T-helper 9 cell (primary cell): ENCODE data around the gene ZFYVE21.
A peak's percentile ranks its signal among the peaks of the same experiment; 100 is the strongest.
"Not testable (repeated sequence)": the region's sequence is repeated elsewhere in the genome, so short reads cannot be mapped to it uniquely, and the experiment has no call there.

Source experiments
- DNase-seq: peaks from one replicate; pipeline ENCODE4 v3.0.0-alpha.2; 2020
- total RNA-seq, 2 donors: gene quantifications; one replicate each; lab custom pipeline; 2026; lab: John Stamatoyannopoulos, UW

ZFYVE21 gene
- 3.1 to 13.5 reads per million in 2 donors for total RNA-seq

DNA sequence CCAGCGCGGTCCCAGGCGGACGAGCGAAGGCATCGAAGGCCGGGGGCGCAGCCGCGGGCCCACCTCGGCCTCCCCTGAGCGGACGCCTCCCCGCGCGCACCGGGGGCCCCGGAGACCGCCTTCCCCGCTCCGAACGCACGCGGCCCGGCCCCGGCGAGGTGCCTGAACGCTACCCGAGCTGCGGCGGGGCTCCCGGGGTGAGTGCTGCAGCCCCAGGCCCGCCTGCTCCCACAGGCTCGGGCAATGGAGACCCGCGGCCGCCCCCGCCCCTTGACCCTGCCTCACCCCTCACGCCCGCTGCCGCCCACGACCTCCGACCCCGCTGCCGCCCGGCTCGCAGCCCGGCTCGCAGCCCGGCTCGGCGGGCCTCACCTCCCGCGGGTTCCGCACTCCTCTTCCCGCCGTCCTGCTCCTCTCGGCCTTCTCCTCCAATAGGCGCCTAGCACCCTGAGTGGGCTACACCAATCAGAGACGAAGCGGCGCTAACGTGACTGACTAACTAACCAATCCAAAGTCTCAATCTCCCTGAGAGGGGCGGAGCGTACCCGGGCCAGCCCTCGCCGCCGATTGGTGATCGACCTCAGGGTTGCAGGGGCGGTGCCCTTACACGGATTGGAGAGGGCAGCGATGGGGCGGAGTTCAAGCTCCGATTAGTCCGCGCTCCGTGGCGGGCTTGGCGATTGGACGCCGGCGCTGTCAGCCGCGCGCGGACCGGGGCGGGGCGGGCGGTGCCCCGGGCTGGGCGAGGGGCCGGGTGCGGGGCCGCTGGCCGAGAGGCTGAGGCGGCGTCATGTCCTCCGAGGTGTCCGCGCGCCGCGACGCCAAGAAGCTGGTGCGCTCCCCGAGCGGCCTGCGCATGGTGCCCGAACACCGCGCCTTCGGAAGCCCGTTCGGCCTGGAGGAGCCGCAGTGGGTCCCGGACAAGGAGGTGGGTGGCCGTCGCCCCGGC lies at the start of gene ZFYVE21, which contains the start of gene XRCC3:
TSS of gene ZFYVE21 (plus strand) at position 759 of the 949 bp plus-strand sequence. CDS start at position 791, 32 bp downstream.
TSS of gene XRCC3 (minus strand) at position 400 of the 949 bp plus-strand sequence. CDS start 4,364 bp downstream, outside the sequence.
- DNase-seq: peak; percentile 98

DNA sequence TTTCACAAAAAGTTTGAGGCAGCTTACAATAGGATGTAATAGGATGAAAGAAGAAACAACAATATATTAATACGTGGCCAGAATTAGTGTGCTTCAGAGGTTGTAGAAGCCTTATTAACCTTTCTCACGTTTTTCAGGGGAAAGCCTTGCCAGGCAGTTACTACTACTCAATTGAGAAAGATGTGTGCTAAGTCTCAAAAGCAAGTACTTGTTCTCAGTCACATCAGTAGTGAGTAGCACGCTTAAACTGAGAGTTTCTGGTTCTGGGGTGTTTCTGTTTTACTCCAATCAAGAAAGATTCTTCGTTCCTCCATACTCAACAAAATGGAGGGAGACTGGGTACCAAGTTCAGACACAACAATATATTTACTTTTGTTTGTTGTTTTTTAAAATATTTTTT lies 47.9 kb upstream of the ZFYVE21 start:
- no peak for DNase-seq

DNA sequence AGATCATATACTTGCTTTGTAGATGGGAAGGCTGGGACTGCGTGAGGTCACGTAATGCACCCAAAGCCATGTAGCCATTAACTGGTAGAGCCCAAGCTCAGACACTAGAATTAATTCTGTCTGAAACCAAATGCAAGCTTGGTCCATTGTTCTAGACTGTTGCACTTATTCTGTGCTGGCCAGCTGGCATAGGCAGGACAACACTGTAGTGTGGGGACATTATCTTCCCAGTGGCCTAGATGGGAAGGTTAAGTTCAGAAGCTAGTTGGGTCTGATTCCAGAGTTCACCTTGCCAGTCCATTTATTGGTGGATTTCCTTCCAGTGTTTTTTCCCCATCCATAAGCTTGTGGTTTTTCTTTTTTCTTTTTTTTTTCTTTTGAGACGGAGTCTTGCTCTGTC lies 47.5 kb upstream of the ZFYVE21 start:
- no peak for DNase-seq

DNA sequence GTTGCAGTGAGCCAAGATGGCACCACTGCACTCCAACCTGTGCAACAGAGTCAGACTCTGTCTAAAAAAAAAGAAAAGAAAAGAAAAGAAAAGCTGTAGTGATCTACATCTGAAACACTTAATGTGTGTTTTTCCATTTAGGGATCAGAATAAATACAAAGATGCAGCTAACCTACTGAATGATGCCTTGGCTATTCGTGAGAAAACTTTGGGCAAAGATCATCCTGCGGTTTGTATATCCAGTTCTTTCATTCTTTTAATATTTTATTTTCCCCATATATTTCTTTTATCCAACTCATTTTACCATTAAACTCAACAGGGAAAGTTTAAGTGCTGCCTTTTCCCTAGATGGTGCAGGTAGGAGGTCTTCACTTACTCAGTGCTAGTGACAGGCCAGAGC lies 46.2 kb upstream of the ZFYVE21 start:
- DNase-seq: no peak

DNA sequence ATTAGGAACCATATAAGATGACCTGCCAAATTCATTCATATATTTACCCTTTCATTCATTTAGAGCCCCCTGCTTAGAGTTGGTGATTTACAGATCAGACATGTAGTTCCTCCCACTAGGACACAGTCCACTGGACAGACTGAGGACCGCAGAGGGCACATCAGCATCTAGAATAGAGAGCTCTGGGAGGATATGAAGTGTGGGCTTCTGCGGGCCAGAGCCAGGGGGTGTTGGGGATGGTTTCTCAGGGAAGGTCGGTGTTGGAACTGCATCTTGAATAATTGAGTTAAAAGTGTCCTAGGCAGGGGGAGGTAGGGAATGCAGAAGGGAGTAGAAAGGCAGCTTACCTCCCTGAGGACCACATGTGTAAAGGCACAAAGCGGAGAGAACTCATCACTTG lies 43.7 kb upstream of the ZFYVE21 start:
- no peak for DNase-seq

- DNase-seq: no peak
Observed at GRCh38 chr14:103675957-103676356, 39.7 kb upstream of the ZFYVE21 start.

DNA sequence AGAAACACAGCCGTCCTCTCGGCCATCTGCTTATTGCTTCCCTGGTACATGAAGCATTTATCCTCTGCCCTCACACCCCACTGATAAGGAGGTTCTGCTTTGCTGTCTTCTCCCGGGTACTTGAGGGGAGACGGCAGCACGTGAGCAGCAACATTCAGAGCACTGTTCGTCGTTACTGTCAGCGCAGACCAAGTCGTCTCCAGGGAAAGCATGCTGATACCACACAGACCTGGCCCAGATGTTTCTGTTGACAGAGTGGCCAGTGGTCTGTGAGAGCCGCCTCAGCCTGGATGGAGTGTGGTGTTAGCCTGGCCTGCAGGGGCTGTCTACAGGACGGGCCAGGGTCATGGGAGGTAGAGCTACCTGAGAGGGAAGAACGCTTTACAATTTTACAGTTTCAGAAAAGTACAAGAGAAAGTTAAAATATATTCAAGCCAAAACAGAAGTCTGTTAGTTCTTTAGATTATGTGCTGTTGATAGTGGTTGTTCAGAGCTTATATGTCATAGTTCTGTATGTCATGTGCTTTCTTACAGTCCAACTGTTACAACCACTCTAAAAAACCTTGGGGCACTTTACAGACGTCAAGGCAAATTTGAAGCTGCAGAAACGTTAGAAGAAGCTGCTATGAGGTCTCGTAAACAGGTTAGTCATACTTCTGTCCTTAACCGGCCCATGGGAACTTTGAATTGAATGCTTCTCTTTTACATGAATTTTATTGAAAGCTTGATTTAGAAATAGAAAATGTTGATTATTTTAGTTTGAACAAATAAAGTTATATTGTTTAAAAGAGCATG lies 38.5 kb upstream of the ZFYVE21 start:
- no peak for DNase-seq

GRCh38 chr14:103679351-103679750 lies 36.3 kb upstream of the ZFYVE21 start:
- DNase-seq: no peak

DNA sequence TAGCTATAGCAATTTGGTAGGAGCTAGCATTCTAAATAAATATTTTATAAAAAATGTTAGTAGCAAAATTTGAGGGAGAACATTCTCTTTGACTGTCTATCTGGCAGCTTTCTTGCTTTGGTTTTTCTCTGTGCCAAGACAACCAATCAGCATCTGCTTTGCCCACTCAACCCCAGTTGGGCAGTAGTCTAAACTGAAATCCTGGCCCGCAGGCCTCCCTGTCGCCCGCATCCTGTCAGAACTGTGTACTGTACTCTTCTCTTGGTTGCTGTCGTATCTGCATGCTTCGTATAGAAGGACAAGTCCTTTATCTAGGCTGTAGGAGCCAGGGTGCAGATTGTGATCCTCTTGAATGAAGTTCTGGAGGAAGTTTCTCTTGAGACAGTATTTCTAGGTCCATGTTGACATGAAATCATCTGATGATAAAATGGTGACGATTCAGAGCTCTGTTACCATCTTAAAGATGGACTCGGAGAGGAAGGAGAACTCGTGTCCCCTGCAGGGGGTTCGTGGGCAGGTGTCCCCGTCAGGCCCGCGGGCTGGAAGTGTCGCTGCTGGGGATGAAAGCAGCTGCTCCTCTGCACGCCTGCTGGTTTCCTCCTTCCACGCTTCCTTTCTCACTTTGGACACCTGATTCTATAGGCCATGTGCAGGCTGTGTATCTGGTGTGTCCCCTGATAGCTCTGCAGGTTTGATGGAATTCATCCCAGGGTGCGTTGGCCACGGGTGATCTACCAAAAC lies 34.9 kb upstream of the ZFYVE21 start:
- no peak for DNase-seq

GRCh38 chr14:103683139-103683538 lies 32.5 kb upstream of the ZFYVE21 start:
- DNase-seq: no peak

DNA sequence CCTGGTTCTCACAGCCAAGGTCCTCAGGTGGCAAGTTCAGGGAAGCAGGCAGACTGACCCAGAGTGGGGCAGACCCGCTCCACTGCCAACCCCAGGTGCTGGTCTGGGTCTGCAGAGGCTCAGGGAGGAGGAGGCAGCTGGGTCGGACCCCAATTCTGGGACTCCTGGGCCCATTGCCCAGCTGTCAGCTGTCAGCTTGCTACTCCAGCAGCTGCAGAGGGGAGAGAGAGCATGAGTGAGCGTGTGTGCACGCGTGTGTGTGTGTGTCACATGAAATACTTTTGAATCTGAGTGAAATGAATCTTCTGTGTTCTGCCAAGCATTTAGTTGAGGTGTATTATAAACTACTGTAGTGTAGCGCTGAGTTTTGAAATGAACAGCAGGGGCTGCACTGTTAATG lies 31.1 kb upstream of the ZFYVE21 start:
- DNase-seq: no peak

DNA sequence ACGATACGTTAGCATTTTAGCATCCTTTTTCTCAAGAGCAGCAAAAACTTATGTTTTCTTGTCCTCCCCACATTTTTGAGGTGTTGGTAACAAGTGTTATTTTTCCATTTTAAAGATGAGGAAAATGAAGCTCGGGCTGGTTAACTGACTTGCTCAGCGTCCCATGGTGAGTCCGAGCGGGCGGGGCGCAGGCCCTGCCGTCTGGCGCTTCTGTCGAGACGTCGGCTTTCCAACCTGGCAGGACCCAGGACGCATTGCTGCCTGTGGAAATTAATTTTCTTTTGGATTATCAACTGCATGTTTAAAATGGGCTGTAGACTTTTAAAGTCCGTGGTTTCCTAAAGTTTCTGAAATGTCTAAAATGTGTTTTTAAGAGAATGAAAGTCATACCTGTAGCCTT lies 30.7 kb upstream of the ZFYVE21 start:
- DNase-seq: no peak

GRCh38 chr14:103685276-103686211 lies 30.1 kb upstream of the ZFYVE21 start:
- DNase-seq: no peak

DNA sequence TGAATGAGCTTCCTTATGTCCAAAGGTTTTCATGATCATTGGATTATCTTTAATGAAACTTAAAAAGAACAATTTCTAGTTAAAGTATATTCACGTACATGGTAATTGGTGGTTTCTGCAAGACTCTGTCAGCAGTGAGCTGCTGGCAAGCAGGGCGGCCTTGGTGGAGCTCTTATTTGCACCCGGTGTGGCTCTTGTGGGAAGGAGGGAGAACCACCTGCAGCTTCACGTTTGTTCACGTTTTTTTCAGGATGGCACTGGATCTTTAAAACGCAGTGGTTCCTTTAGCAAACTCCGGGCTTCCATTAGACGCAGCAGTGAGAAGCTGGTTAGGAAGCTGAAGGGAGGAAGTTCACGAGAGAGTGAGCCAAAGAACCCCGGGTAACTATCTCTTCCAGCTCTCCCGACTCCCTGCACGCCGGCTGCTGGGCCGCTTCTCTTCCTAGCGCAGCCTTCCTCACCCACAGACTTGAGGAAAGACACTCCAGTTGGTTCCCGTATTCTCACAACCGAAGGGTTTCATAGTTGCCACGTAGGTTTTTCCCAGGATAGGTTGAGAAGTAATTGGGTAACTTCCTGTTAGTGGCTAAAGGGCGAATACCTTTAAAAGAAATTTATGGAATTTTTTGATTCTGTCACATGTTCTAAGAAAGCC lies 28.7 kb upstream of the ZFYVE21 start:
- DNase-seq: no peak

GRCh38 chr14:103687712-103688111 lies 27.9 kb upstream of the ZFYVE21 start:
- no peak for DNase-seq

DNA sequence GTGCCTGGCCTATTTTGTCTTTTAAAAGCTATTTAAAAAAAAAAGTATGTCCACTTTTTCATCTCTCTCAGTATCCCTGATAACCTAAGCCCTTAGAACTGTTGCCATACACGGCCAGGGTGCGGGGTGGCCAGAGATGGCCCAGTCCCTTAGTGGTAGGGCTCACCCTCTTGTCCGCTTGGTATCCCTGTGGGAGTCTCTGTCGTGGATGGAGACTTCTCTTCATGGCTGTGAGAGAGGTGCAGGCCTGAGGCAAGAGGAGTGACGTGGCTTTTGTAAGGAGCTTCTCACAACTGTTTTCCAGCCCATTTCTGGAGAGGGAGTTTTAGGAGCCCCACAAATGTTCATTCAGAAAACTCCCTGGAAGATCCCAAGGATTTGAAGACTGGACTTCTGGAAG lies 27.2 kb upstream of the ZFYVE21 start:
- DNase-seq: no peak

GRCh38 chr14:103688906-103689902 lies 26.4 kb upstream of the ZFYVE21 start:
- DNase-seq: no peak

DNA sequence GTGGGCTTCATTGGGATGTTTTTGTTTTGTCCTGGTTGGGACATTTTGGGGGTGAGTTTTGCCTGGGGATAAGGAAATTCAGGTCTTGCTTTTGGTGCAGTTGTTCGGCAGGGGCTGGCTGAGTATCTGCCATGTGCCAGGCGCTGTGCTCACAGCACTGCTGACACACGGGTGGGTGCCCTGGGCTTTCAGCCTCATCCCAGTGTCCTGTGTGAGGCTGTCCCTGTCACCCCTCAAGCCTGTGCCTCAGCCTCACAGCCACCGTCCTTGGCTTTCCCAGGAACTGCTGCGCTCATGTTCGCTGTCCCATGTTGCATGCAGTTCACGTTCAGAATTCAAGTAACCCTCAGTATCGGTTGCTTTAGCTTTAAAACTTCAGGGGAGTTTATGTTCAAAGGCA lies 25.3 kb upstream of the ZFYVE21 start:
- DNase-seq: no peak

DNA sequence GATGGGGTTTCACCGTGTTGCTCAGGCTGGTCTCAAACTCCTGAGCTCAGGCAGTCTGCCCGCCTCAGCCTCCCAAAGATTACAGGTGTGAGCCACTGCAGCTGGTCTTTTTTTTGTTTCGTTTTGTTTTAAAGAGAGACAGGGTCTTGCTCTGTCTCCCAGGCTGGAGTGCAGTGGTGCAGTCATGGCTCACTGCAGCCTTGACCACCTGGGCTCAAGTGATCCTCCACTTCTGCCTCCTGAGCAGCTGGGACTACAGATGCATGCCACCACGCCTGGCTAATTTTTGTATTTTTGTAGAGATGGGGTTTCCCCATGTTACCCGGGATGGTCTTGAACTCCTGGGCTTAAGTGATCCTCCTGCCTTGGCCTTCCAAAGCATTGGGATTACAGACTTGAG lies 24.0 kb upstream of the ZFYVE21 start:
- DNase-seq: not testable (repeated sequence)

DNA sequence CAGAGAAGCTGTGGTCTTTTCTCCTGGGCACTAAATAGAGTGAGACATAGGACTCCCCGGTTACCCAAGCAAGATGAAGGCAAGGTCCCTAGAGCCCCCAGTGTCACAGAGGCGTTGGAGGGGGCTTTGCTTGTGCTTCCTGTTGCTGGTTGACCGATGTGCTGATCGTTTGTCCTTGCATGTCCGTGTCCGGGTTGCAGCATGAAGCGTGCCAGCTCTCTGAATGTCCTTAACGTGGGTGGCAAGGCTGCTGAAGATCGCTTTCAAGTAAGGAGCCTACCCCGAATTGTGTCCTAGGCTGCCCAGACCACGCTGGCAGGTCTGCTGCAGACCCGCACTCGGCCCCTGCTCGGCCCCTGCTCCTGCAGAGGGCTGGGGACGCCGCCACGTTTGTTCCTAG lies 23.5 kb upstream of the ZFYVE21 start:
- DNase-seq: no peak
